ENCODE measurements around the gene ARHGDIB. TPM values are rescaled to one million over a fixed set of nuclear protein-coding genes. Genes with fewer than 3 reads are reported as not detected.

ARHGDIB gene
- total and polyA plus RNA-seq, 2 of the 13 experiments (the other 11 are each of a cell fraction or from before 2014, with no cell fraction given) = 0.11 to 0.87 TPM

DNA sequence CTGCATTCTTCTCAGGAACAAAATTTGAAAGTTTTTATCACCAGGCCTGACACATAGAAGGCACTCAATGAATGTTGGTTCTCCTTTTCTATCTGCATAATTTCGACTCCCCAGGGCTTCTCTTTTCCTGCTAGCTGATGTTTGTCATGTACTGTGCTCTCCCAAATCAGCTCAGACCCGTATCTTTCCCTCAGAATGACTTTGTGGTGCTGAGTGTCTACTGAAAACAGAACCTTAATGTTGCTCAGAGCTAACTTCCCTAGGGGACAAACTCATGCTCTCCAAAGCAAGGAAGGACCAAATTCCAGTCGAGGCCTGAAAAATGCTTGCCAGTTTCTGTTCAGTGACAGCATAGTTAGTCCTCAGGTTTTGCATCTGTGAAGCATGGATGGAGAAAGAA lies 1.9 kb downstream of the ARHGDIB start:
- FAIRE-seq = no peak
- in situ Hi-C loops (cut with HindIII; ENCODE audit: extremely low pct_ligation_motif_present, low pct_unique_long_range_greater_than_20kb) = no loop called here
- no peaks in the 10 kb centered on the region for H3K79me2 ChIP-seq (ENCODE audit: insufficient read depth, low read length)
- no peaks in the 10 kb centered on the region for H3K4me1 ChIP-seq (ENCODE audit: insufficient read depth, low read length)
- ChIA-PET POLR2A (no interaction called here), CTCF (ENCODE audit: low intra/inter-chr PET ratio, low total read pairs) (no interaction called here)
- no peak for TF ChIP-seq ZNF605 (CRISPR knock-in tag; IDR thresholded peaks at IDR 0.05)
- no peak for TF ChIP-seq GATAD2A (CRISPR knock-in tag; IDR thresholded peaks at IDR 0.05)
- no peak for DNase-seq (ENCODE audit: low spot score)
- no peak overlapping the region for H3K4me2 ChIP-seq (ENCODE audit: low read depth, low read length)
- no TSS peak for BruUV-seq (replicated peaks)
- H3K9ac ChIP-seq (ENCODE audit: insufficient read depth, low read depth, low read length) = no peak overlapping the region
- H3K9me3 ChIP-seq (ENCODE audit: low read length) = no peaks in the 10 kb centered on the region
- H3K4me3 ChIP-seq (replicated peaks in 1 of 3; ENCODE audit: insufficient read depth in 1 of 3, low read depth in 2 of 3, low read length in 3 of 3) = no peak overlapping the region
- H3K27me3 ChIP-seq (ENCODE audit: control insufficient read depth in 1 of 2, insufficient read depth in 2 of 2, low read length in 2 of 2) = no peaks in the 10 kb centered on the region
- H3K36me3 ChIP-seq (replicated peaks in 1 of 2; ENCODE audit: control insufficient read depth in 1 of 2, insufficient read depth in 2 of 2, low read length in 2 of 2) = no peaks in the 10 kb centered on the region
- H3K27ac ChIP-seq (ENCODE audit: extremely low read length, insufficient read depth, low read length) = no peak overlapping the region
- intact Hi-C loops (cut with micrococcal nuclease; ENCODE audit: unreplicated experiment) = no loop called here
- no peak for ATAC-seq
- no peaks in the 10 kb centered on the region for H4K20me1 ChIP-seq (ENCODE audit: insufficient read depth, low read length)
- 3% methylated on average over 2 of the region's 3 CpGs for WGBS (ENCODE audit: low lambda C conversion rate)
- no peak overlapping the region for H2AFZ ChIP-seq (ENCODE audit: low read length)

DNA sequence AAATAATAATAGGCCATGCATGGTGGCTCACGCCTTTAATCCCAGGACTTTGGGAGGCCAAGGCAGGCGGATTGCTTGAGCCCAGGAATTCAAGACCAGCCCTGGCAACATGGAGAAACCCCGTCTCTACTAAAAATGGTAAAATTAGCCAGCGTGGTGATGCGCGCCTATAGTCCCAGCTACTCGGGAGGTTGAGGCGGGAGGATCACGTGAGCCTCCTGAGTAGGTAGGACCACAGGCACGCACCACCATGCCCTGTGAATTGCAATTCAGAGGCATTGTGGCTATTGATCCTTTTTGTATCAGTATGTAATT lies 2.3 kb downstream of the ARHGDIB start:
- ChIA-PET POLR2A (no interaction called here), CTCF (ENCODE audit: low intra/inter-chr PET ratio, low total read pairs) (no interaction called here)
- Histone ChIP-seq H3K79me2 (ENCODE audit: insufficient read depth, low read length) (no peaks in the 10 kb centered on the region), H3K9me3 (ENCODE audit: low read length) (no peaks in the 10 kb centered on the region), H4K20me1 (ENCODE audit: insufficient read depth, low read length) (no peaks in the 10 kb centered on the region), H3K27ac (ENCODE audit: extremely low read length, insufficient read depth, low read length) (no peak overlapping the region), H3K4me3 (replicated peaks in 1 of 3; ENCODE audit: insufficient read depth in 1 of 3, low read depth in 2 of 3, low read length in 3 of 3) (no peak overlapping the region), H3K36me3 (replicated peaks in 1 of 2; ENCODE audit: control insufficient read depth in 1 of 2, insufficient read depth in 2 of 2, low read length in 2 of 2) (no peaks in the 10 kb centered on the region), H3K4me1 (ENCODE audit: insufficient read depth, low read length) (no peaks in the 10 kb centered on the region), H3K9ac (ENCODE audit: insufficient read depth, low read depth, low read length) (no peak overlapping the region), H3K4me2 (ENCODE audit: low read depth, low read length) (no peak overlapping the region), H3K27me3 (ENCODE audit: control insufficient read depth in 1 of 2, insufficient read depth in 2 of 2, low read length in 2 of 2) (no peaks in the 10 kb centered on the region), H2AFZ (ENCODE audit: low read length) (no peak overlapping the region)
- intact Hi-C loops (cut with micrococcal nuclease; ENCODE audit: unreplicated experiment) = no loop called here
- no peak for DNase-seq (ENCODE audit: low spot score)
- no TSS peak for BruUV-seq (replicated peaks)
- ATAC-seq = no peak
- no peak for FAIRE-seq
- in situ Hi-C loops (cut with HindIII; ENCODE audit: extremely low pct_ligation_motif_present, low pct_unique_long_range_greater_than_20kb) = no loop called here
- WGBS (ENCODE audit: low lambda C conversion rate) = 70% methylated on average over 9 of the region's 10 CpGs
- TF ChIP-seq ZNF121 (CRISPR knock-in tag; IDR thresholded peaks at IDR 0.05) = no peak
- no peak for TF ChIP-seq HNRNPUL1 (IDR thresholded peaks at IDR 0.05; ENCODE audit: low read depth, low read length)
- no peak for TF ChIP-seq SMYD3 (CRISPR knock-in tag; IDR thresholded peaks at IDR 0.05)
- TF ChIP-seq ZNF816 (CRISPR knock-in tag; IDR thresholded peaks at IDR 0.05; ENCODE audit: borderline replicate concordance) = no peak
- no peak for TF ChIP-seq RBM22 (optimal IDR thresholded peaks at IDR 0.05; ENCODE audit: low read length)
- TF ChIP-seq ZBTB3 (CRISPR knock-in tag; IDR thresholded peaks at IDR 0.05; ENCODE audit: borderline replicate concordance, low read depth) = no peak
- TF ChIP-seq, protein P1, sequence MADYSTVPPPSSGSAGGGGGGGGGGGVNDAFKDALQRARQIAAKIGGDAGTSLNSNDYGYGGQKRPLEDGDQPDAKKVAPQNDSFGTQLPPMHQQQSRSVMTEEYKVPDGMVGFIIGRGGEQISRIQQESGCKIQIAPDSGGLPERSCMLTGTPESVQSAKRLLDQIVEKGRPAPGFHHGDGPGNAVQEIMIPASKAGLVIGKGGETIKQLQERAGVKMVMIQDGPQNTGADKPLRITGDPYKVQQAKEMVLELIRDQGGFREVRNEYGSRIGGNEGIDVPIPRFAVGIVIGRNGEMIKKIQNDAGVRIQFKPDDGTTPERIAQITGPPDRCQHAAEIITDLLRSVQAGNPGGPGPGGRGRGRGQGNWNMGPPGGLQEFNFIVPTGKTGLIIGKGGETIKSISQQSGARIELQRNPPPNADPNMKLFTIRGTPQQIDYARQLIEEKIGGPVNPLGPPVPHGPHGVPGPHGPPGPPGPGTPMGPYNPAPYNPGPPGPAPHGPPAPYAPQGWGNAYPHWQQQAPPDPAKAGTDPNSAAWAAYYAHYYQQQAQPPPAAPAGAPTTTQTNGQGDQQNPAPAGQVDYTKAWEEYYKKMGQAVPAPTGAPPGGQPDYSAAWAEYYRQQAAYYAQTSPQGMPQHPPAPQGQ (CRISPR knock-in tag; IDR thresholded peaks at IDR 0.05; ENCODE audit: borderline replicate concordance) = no peak
- TF ChIP-seq ZSCAN20 (CRISPR knock-in tag; IDR thresholded peaks at IDR 0.05; ENCODE audit: borderline replicate concordance) = no peak
- TF ChIP-seq ZNF33A (CRISPR knock-in tag; IDR thresholded peaks at IDR 0.05; ENCODE audit: borderline replicate concordance) = no peak
- TF ChIP-seq ZSCAN29 (CRISPR knock-in tag; conservative IDR thresholded peaks at IDR 0.05) = no peak
- no peak for TF ChIP-seq SP2 (CRISPR knock-in tag; IDR thresholded peaks at IDR 0.05)
- TF ChIP-seq MZF1 (CRISPR knock-in tag; IDR thresholded peaks at IDR 0.05; ENCODE audit: borderline replicate concordance) = no peak
- TF ChIP-seq, protein P2, sequence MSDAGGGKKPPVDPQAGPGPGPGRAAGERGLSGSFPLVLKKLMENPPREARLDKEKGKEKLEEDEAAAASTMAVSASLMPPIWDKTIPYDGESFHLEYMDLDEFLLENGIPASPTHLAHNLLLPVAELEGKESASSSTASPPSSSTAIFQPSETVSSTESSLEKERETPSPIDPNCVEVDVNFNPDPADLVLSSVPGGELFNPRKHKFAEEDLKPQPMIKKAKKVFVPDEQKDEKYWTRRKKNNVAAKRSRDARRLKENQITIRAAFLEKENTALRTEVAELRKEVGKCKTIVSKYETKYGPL (CRISPR knock-in tag; IDR thresholded peaks at IDR 0.05) = no peak
- no peak for TF ChIP-seq SNAPC2 (CRISPR knock-in tag; IDR thresholded peaks at IDR 0.05)
- TF ChIP-seq PRPF4 (IDR thresholded peaks at IDR 0.05; ENCODE audit: low read depth, low read length, poor library complexity, severe bottlenecking) = no peak
- TF ChIP-seq ZNF614 (CRISPR knock-in tag; IDR thresholded peaks at IDR 0.05; ENCODE audit: borderline replicate concordance) = no peak
- TF ChIP-seq ZNF333 (CRISPR knock-in tag; IDR thresholded peaks at IDR 0.05; ENCODE audit: borderline replicate concordance) = no peak

All from HepG2 (cell line).